HUES64 (cell line): Measurements from ENCODE around the gene CAP1.
A peak's percentile ranks its signal among the peaks of the same experiment; 100 is the strongest.
"Not testable (repeated sequence)": the region's sequence is repeated elsewhere in the genome, so short reads cannot be mapped to it uniquely, and the experiment has no call there.

ENCODE experiments used
- H3K27ac ChIP-seq: 2 replicates; pipeline ENCODE4 v1.7.0; 2013; ENCODE audit warnings: low read depth, low read length, inconsistent platforms
- H3K27me3 ChIP-seq: 2 replicates; pipeline ENCODE4 v1.6.1; 2013; ENCODE audit warnings: mild to moderate bottlenecking, low read length; ENCODE audit not compliant: insufficient read depth
- H3K36me3 ChIP-seq: 2 replicates; pipeline ENCODE4 v1.6.1; 2013; ENCODE audit warnings: mild to moderate bottlenecking, low read length; ENCODE audit not compliant: insufficient read depth
- H3K4me1 ChIP-seq: 2 replicates; pipeline ENCODE4 v1.6.1; 2013; ENCODE audit warnings: mild to moderate bottlenecking, low read length, moderate library complexity; ENCODE audit not compliant: insufficient read depth
- H3K4me3 ChIP-seq: 2 replicates; pipeline ENCODE4 v1.5.1; 2013; ENCODE audit warnings: mild to moderate bottlenecking, low read length, moderate library complexity
- H3K9ac ChIP-seq: 2 replicates; pipeline ENCODE4 v1.6.1; 2013; ENCODE audit warnings: mild to moderate bottlenecking, low read depth, low read length
- H3K9me3 ChIP-seq: 2 replicates; pipeline ENCODE4 v1.6.1; 2013; ENCODE audit warnings: low read depth, low read length; ENCODE audit not compliant: insufficient read depth
- WGBS: fragments of 150-250, 120-280 bp; methylation state at CpG from one replicate; pipeline ENCODE4 v1.1.7; 2013; ENCODE audit warnings: missing lambda C conversion rate; 5-methylcytosine and 5-hydroxymethylcytosine counted together

Gene CAP1

GRCh38 chr1:40081871-40082270 is 41.3 kb downstream of the CAP1 start:
- H3K27me3 ChIP-seq, result no peaks in the 10 kb centered on the region
- no peak overlapping the region for H3K9ac ChIP-seq
- no peaks in the 10 kb centered on the region for H3K4me1 ChIP-seq
- H3K4me3 ChIP-seq, result no peak overlapping the region
- no peak overlapping the region for H3K27ac ChIP-seq
- 69% methylated on average over 7 of the region's 7 CpGs for WGBS
- H3K36me3 ChIP-seq, result peaks cover 78% of the 10 kb centered on the region
- H3K9me3 ChIP-seq, result no peaks in the 10 kb centered on the region

- not testable (repeated sequence) for H3K4me3 ChIP-seq, H3K9me3 ChIP-seq, H3K9ac ChIP-seq, H3K4me1 ChIP-seq, H3K27me3 ChIP-seq, H3K27ac ChIP-seq
- 41% methylated on average over 11 of the region's 11 CpGs for WGBS
- peaks cover 78% of the 10 kb centered on the region for H3K36me3 ChIP-seq
Observed at GRCh38 chr1:40084750-40085149, 44.2 kb downstream of the CAP1 start.

GRCh38 chr1:40090652-40091355 is 50.3 kb downstream of the CAP1 start:
- H3K9me3 ChIP-seq, result no peaks in the 10 kb centered on the region
- H3K27ac ChIP-seq, result no peak overlapping the region
- H3K4me1 ChIP-seq, result 0 out of 2 replicates have a peak, but pooled peaks cover under 1% of the 10 kb centered on the region
- no peak overlapping the region for H3K9ac ChIP-seq
- no peak overlapping the region for H3K4me3 ChIP-seq
- H3K27me3 ChIP-seq, result no peaks in the 10 kb centered on the region
- 95% methylated on average over 5 of the region's 5 CpGs for WGBS
- H3K36me3 ChIP-seq, result peaks cover 79% of the 10 kb centered on the region

- Histone ChIP-seq H3K36me3 (peaks cover 66% of the 10 kb centered on the region), H3K4me3 (no peak overlapping the region), H3K27me3 (no peaks in the 10 kb centered on the region), H3K27ac (no peak overlapping the region), H3K9me3 (no peaks in the 10 kb centered on the region), H3K4me1 (peaks cover 7% of the 10 kb centered on the region), H3K9ac (no peak overlapping the region)
- WGBS, result 92% methylated on average over 2 of the region's 2 CpGs
Observed at GRCh38 chr1:40092241-40092640, 51.7 kb downstream of the CAP1 start.

GRCh38 chr1:40092706-40093639 is 52.4 kb downstream of the CAP1 start:
- Histone ChIP-seq H3K9ac (no peak overlapping the region), H3K27me3 (no peaks in the 10 kb centered on the region), H3K9me3 (no peaks in the 10 kb centered on the region), H3K36me3 (peaks cover 59% of the 10 kb centered on the region), H3K27ac (no peak overlapping the region), H3K4me3 (no peak overlapping the region), H3K4me1 (peaks cover 11% of the 10 kb centered on the region)
- WGBS, result 67% methylated on average over 4 of the region's 6 CpGs

GRCh38 chr1:40094466-40095110 is 54.1 kb downstream of the CAP1 start:
- H3K27ac ChIP-seq, result no peak overlapping the region
- no peak overlapping the region for H3K9ac ChIP-seq
- H3K9me3 ChIP-seq, result no peaks in the 10 kb centered on the region
- no peak overlapping the region for H3K4me3 ChIP-seq
- whole genome bisulfite sequencing, result 69% methylated on average over 4 of the region's 4 CpGs
- peaks cover 43% of the 10 kb centered on the region for H3K36me3 ChIP-seq
- H3K27me3 ChIP-seq, result no peaks in the 10 kb centered on the region
- peaks cover 11% of the 10 kb centered on the region for H3K4me1 ChIP-seq

GRCh38 chr1:40095806-40096205 is 55.3 kb downstream of the CAP1 start:
- no peak overlapping the region for H3K9ac ChIP-seq
- peaks cover 11% of the 10 kb centered on the region for H3K4me1 ChIP-seq
- H3K27ac ChIP-seq, result no peak overlapping the region
- WGBS, result 92% methylated on average over 3 of the region's 3 CpGs
- H3K9me3 ChIP-seq, result no peaks in the 10 kb centered on the region
- no peaks in the 10 kb centered on the region for H3K27me3 ChIP-seq
- peaks cover 31% of the 10 kb centered on the region for H3K36me3 ChIP-seq
- no peak overlapping the region for H3K4me3 ChIP-seq

- peaks cover 24% of the 10 kb centered on the region for H3K36me3 ChIP-seq
- no peak overlapping the region for H3K27ac ChIP-seq
- H3K4me3 ChIP-seq, result peak overlapping the region; percentile 91
- peak overlapping the region; percentile 87 for H3K9ac ChIP-seq
- H3K4me1 ChIP-seq, result peaks cover 11% of the 10 kb centered on the region
- H3K27me3 ChIP-seq, result peaks cover 3% of the 10 kb centered on the region; the same call in 1 of the 2 replicates
- no peaks in the 10 kb centered on the region for H3K9me3 ChIP-seq
- WGBS, result 6% methylated on average over 8 of the region's 9 CpGs
Observed at GRCh38 chr1:40096646-40096976, 56.1 kb downstream of the CAP1 start.

- Histone ChIP-seq H3K27ac (peak within 1 kb of the TSS; percentile 61; the same call in 1 of the 2 replicates), H3K27me3 (peaks cover 4% of the 10 kb centered on the region; the same call in 1 of the 2 replicates), H3K4me1 (peaks cover 11% of the 10 kb centered on the region), H3K9ac (peak within 1 kb of the TSS; percentile 87), H3K9me3 (no peaks in the 10 kb centered on the region), H3K4me3 (peak within 1 kb of the TSS; percentile 91), H3K36me3 (peaks cover 18% of the 10 kb centered on the region)
- WGBS, result 1% methylated on average over 51 of the region's 51 CpGs
Observed at GRCh38 chr1:40096977-40097782, 56.7 kb downstream of the CAP1 start, which contains the start of gene PPT1. Gene PPT1, minus strand, starts transcription at chr1:40097252. Its CDS starts 14 bp downstream, at chr1:40097238.

- 0 out of 2 replicates have a peak, but pooled peaks cover 4% of the 10 kb centered on the region for H3K4me1 ChIP-seq
- no peaks in the 10 kb centered on the region for H3K36me3 ChIP-seq
- no peak overlapping the region for H3K9ac ChIP-seq
- 93% methylated on average over 1 of the region's 1 CpG for WGBS
- peaks cover 4% of the 10 kb centered on the region; the same call in 1 of the 2 replicates for H3K27me3 ChIP-seq
- no peak overlapping the region for H3K27ac ChIP-seq
- H3K4me3 ChIP-seq, result no peak overlapping the region
- H3K9me3 ChIP-seq, result no peaks in the 10 kb centered on the region
Observed at GRCh38 chr1:40102038-40102437, 61.5 kb downstream of the CAP1 start.
